T-helper 9 cell (primary cell): ENCODE results near the gene PIP5K1C.
"Not testable (repeated sequence)": the region's sequence is repeated elsewhere in the genome, so short reads cannot be mapped to it uniquely, and the experiment has no call there.

Experiments
- DNase-seq: peaks from one replicate; pipeline ENCODE4 v3.0.0-alpha.2; 2020

Gene PIP5K1C

GRCh38 chr19:3642987-3643673, 57.1 kb downstream of the PIP5K1C start:
- no peak for DNase-seq

- no peak for DNase-seq
Measured at GRCh38 chr19:3642296-3642695, 58.0 kb downstream of the PIP5K1C start.

- no peak for DNase-seq
Measured at GRCh38 chr19:3641515-3642269, 58.6 kb downstream of the PIP5K1C start.

- no peak for DNase-seq
Measured at GRCh38 chr19:3639479-3639878, 60.8 kb downstream of the PIP5K1C start.

GRCh38 chr19:3638208-3639193, 61.8 kb downstream of the PIP5K1C start:
- no peak for DNase-seq

GRCh38 chr19:3637621-3638020, 62.6 kb downstream of the PIP5K1C start:
- no peak for DNase-seq

GRCh38 chr19:3636962-3637361, 63.3 kb downstream of the PIP5K1C start:
- no peak for DNase-seq

- DNase-seq = no peak
Measured at GRCh38 chr19:3636506-3636905, 63.8 kb downstream of the PIP5K1C start.

GRCh38 chr19:3634496-3635045, 65.7 kb downstream of the PIP5K1C start:
- DNase-seq = no peak

- DNase-seq = no peak
Measured at GRCh38 chr19:3633559-3633988, 66.7 kb downstream of the PIP5K1C start.

GRCh38 chr19:3632739-3633558, 67.3 kb downstream of the PIP5K1C start:
- no peak for DNase-seq

- DNase-seq = no peak
Measured at GRCh38 chr19:3632098-3632497, 68.2 kb downstream of the PIP5K1C start.

GRCh38 chr19:3631053-3631861, 69.0 kb downstream of the PIP5K1C start:
- no peak for DNase-seq

- not testable (repeated sequence) for DNase-seq
Measured at GRCh38 chr19:3628766-3629165, 71.5 kb downstream of the PIP5K1C start.

- DNase-seq = no peak
Measured at GRCh38 chr19:3627351-3627723, 72.9 kb downstream of the PIP5K1C start.

- DNase-seq = peak; percentile 98
Measured at GRCh38 chr19:3626473-3627350, 73.6 kb downstream of the PIP5K1C start, which contains the start of gene CACTIN. Gene CACTIN, minus strand, starts transcription at chr19:3626790. Its CDS starts 28 bp downstream, at chr19:3626762.

- no peak for DNase-seq
Measured at GRCh38 chr19:3625996-3626472, 74.2 kb downstream of the PIP5K1C start.

- DNase-seq = no peak
Measured at GRCh38 chr19:3623716-3624115, 76.6 kb downstream of the PIP5K1C start.

GRCh38 chr19:3622224-3622623, 78.0 kb downstream of the PIP5K1C start:
- DNase-seq = no peak

GRCh38 chr19:3621689-3622088, 78.6 kb downstream of the PIP5K1C start:
- no peak for DNase-seq
